Cardiac muscle cell (in vitro differentiated cells and primary cell): ENCODE results near the gene ARHGAP10. TPM values are rescaled to one million over a fixed set of nuclear protein-coding genes. Genes with fewer than 3 reads are reported as not detected.

Experiments used
- DNase-seq, 2 donors: peaks; one replicate each; pipeline versions ENCODE4 v3.0.0 to v3.0.0-alpha.2; 2010 to 2017; ENCODE audit warnings: low read depth in 1 of 2, low spot score in 1 of 2
- H3K27ac ChIP-seq: fragments of 200-600 bp; sonication (generic); 2 replicates; pipeline ENCODE4 v1.5.1; 2016
- H3K27me3 ChIP-seq: fragments of 200-600 bp; sonication (generic); 2 replicates; pipeline ENCODE4 v1.6.0; 2016; ENCODE audit warnings: control low read depth
- H3K36me3 ChIP-seq: fragments of 200-600 bp; sonication (generic); 2 replicates; pipeline ENCODE4 v1.5.1; 2016; ENCODE audit warnings: control low read depth
- H3K4me1 ChIP-seq: fragments of 200-600 bp; sonication (generic); 2 replicates; pipeline ENCODE4 v1.8.1; 2017; ENCODE audit warnings: low read depth, mild to moderate bottlenecking, mixed run types
- H3K4me3 ChIP-seq: fragments of 200-600 bp; sonication (generic); 2 replicates; pipeline ENCODE4 v1.5.1; 2016; ENCODE audit warnings: mild to moderate bottlenecking
- H3K9me3 ChIP-seq: fragments of 200-600 bp; sonication (generic); 2 replicates; pipeline ENCODE4 v1.5.1; 2017; ENCODE audit warnings: low read depth, mild to moderate bottlenecking, control low read depth
- polyA plus RNA-seq: library from polyadenylated mRNA; unstranded; fragments of >200 nt; fragmentation: Nextera tagmentation; extraction: Ambion mirVana; gene quantifications from 2 replicates; pipeline ENCODE4 v1.2.1, GENCODE V29; 2016
- total RNA-seq: library from RNA; depleted of rRNA; stranded (reverse); fragments of >200 nt; gene quantifications from 2 replicates; pipeline ENCODE4 v1.2.3, GENCODE V29; 2016
- TF ChIP-seq, protein P1 (sequence below): IDR thresholded peaks from 2 replicates; pipeline ENCODE4 v1.5.1; 2012; ENCODE audit warnings: low read depth, mild to moderate bottlenecking, low read length

The ARHGAP10 gene
- total and polyA plus RNA-seq, 2 experiments from 2014 or later: 12.1 to 15.0 TPM

- TF ChIP-seq, protein P1, sequence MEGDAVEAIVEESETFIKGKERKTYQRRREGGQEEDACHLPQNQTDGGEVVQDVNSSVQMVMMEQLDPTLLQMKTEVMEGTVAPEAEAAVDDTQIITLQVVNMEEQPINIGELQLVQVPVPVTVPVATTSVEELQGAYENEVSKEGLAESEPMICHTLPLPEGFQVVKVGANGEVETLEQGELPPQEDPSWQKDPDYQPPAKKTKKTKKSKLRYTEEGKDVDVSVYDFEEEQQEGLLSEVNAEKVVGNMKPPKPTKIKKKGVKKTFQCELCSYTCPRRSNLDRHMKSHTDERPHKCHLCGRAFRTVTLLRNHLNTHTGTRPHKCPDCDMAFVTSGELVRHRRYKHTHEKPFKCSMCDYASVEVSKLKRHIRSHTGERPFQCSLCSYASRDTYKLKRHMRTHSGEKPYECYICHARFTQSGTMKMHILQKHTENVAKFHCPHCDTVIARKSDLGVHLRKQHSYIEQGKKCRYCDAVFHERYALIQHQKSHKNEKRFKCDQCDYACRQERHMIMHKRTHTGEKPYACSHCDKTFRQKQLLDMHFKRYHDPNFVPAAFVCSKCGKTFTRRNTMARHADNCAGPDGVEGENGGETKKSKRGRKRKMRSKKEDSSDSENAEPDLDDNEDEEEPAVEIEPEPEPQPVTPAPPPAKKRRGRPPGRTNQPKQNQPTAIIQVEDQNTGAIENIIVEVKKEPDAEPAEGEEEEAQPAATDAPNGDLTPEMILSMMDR: no peak
- Histone ChIP-seq H3K4me1 (no peaks in the 10 kb centered on the region), H3K27ac (no peak overlapping the region), H3K27me3 (no peaks in the 10 kb centered on the region), H3K36me3 (no peaks in the 10 kb centered on the region), H3K9me3 (no peaks in the 10 kb centered on the region), H3K4me3 (no peak overlapping the region)
- no peak for DNase-seq
These were observed 325.6 kb downstream of the ARHGAP10 start for GRCh38 chr4:148057516-148057915.

- TF ChIP-seq, protein P1: no peak
- no peaks in the 10 kb centered on the region for H3K36me3 ChIP-seq
These were observed 326.3 kb downstream of the ARHGAP10 start for GRCh38 chr4:148057984-148058859.

GRCh38 chr4:148059617-148060180 is 327.8 kb downstream of the ARHGAP10 start:
- TF ChIP-seq, protein P1: no peak
- Histone ChIP-seq H3K27me3 (no peaks in the 10 kb centered on the region), H3K4me1 (no peaks in the 10 kb centered on the region), H3K4me3 (no peak overlapping the region), H3K27ac (no peak overlapping the region), H3K36me3 (no peaks in the 10 kb centered on the region), H3K9me3 (no peaks in the 10 kb centered on the region)
- no peak for DNase-seq

More at GRCh38 chr4:148057984-148058859, 326.3 kb downstream of the ARHGAP10 start:
- no peak overlapping the region for H3K4me3 ChIP-seq
- H3K9me3 ChIP-seq: no peaks in the 10 kb centered on the region
- DNase-seq: no peak
- H3K4me1 ChIP-seq: no peaks in the 10 kb centered on the region
- H3K27me3 ChIP-seq: no peaks in the 10 kb centered on the region
- H3K27ac ChIP-seq: no peak overlapping the region

DNA sequence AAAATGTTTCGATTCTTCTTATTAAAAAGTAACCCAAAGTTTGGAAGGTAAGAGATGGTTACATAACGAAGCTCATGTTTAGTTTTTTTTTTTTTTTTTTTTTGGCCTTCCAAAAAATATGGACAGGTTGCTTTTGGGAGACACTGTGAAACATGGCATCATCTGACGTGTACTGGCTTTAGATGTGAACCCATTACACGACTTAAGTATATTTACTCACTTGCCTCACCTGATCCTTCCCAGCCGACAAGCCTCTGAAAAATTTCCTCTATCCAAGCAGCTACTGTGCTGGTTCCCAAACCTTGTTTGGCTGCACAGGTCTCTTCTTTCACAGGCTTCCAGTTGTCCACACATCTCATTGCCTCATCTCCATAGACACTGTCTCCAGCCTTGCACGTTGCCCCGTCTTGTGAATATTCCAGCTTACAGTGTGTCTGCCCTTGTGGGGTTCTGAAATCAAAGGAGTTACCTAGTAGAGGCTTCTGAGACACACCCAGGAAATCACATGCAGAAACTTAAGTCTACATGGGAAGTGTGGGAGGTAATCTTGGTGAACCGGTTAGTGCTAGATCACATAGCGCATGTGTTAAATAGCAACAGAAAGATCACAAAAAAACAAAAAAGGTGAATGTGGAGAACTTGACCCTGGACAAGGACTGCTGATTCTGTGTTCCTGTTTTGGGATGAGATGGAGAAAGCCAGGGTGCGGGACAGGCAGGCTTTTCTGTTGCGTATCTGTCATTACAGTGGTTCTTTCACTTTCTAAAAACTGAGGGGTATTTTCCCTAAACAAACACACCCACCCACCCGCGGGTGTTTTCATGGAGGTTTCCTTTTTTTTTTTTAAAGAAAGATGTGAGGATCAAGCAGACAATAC is 328.6 kb downstream of the ARHGAP10 start:
- no peaks in the 10 kb centered on the region for H3K4me1 ChIP-seq
- H3K36me3 ChIP-seq: no peaks in the 10 kb centered on the region
- no peak for DNase-seq
- TF ChIP-seq, protein P1: no peak
- no peaks in the 10 kb centered on the region for H3K27me3 ChIP-seq
- no peak overlapping the region for H3K27ac ChIP-seq
- H3K4me3 ChIP-seq: no peak overlapping the region
- H3K9me3 ChIP-seq: no peaks in the 10 kb centered on the region

GRCh38 chr4:148061141-148061481 is 329.2 kb downstream of the ARHGAP10 start:
- no peaks in the 10 kb centered on the region for H3K4me1 ChIP-seq
- H3K36me3 ChIP-seq: no peaks in the 10 kb centered on the region
- no peak for DNase-seq
- H3K9me3 ChIP-seq: no peaks in the 10 kb centered on the region
- TF ChIP-seq, protein P1: no peak
- H3K27ac ChIP-seq: no peak overlapping the region
- H3K27me3 ChIP-seq: no peaks in the 10 kb centered on the region
- H3K4me3 ChIP-seq: no peak overlapping the region
